Inflammatory macrophage treated with lipopolysaccharide for 1 hour (primary cell): ENCODE measurements around the gene POLDIP2.
A peak's percentile ranks its signal among the peaks of the same experiment; 100 is the strongest.

Experiments used
- DNase-seq, 2 donors: peaks; one replicate each; pipeline ENCODE4 v3.0.0-alpha.2; 2020 to 2022

POLDIP2 gene

GRCh38 chr17:28388106-28388505 lies 30.8 kb upstream of the POLDIP2 start:
- DNase-seq = no peak

DNA sequence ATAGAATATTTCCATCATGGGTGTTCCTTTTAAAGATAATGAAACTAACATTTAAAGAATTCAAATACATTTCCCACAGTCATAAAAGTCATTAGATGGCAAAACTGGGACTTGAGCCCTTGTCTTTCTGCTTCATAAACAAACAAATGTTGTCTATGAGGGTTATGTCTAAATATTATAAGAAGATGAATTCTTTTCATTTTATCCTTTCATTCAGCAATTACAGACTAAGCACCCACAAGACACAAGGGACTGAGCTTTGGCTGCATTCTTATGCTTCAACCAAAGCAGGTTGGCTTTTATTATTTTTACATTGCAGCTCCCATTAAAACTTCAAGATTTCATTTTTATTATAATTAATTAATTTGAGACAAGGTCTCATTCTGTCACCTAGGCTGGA lies 29.1 kb upstream of the POLDIP2 start:
- DNase-seq = no peak

GRCh38 chr17:28385406-28385805 lies 28.1 kb upstream of the POLDIP2 start:
- DNase-seq = no peak

GRCh38 chr17:28385037-28385400 lies 27.7 kb upstream of the POLDIP2 start:
- no peak for DNase-seq

DNA sequence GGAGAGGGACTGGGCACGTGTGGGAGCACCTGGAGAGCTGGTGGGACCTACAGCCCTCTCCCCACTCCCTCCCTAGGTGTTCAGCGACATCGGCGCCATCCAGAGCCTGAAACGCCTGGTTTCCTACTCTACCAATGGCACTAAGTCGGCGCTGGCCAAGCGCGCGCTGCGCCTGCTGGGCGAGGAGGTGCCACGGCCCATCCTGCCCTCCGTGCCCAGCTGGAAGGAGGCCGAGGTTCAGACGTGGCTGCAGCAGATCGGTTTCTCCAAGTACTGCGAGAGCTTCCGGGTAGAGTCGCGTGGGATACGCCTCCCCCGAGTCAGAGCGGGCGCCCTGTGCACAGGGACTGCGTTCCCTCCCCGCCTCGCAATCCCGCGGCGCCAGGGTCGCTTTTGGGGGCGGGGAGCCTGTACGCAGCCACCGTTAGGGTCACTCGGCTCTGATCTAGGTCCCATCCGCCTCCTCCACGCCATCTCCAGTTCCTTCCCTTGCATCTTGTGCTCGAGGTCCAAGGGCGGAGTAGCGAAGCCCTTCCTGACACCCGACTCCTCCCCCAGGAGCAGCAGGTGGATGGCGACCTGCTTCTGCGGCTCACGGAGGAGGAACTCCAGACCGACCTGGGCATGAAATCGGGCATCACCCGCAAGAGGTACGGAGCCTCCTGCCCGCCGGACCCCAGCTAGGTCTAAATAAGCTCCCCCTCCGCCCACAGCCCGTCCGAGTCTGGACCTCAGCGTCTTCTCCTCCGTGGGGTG lies 27.1 kb upstream of the POLDIP2 start:
- peak; percentile 25 to 41 for DNase-seq

DNA sequence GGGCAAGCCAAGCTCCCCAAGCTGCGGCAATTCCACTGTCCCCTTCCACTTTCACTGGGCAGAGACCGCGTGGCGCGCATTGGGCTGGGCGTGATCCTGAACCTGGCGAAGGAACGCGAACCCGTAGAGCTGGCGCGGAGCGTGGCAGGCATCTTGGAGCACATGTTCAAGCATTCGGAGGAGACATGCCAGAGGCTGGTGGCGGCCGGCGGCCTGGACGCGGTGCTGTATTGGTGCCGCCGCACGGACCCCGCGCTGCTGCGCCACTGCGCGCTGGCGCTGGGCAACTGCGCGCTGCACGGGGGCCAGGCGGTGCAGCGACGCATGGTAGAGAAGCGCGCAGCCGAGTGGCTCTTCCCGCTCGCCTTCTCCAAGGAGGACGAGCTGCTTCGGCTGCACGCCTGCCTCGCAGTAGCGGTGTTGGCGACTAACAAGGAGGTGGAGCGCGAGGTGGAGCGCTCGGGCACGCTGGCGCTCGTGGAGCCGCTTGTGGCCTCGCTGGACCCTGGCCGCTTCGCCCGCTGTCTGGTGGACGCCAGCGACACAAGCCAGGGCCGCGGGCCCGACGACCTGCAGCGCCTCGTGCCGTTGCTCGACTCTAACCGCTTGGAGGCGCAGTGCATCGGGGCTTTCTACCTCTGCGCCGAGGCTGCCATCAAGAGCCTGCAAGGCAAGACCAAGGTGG lies 24.0 kb upstream of the POLDIP2 start:
- peak in 1 of 2 donors; percentile 30 for DNase-seq

DNA sequence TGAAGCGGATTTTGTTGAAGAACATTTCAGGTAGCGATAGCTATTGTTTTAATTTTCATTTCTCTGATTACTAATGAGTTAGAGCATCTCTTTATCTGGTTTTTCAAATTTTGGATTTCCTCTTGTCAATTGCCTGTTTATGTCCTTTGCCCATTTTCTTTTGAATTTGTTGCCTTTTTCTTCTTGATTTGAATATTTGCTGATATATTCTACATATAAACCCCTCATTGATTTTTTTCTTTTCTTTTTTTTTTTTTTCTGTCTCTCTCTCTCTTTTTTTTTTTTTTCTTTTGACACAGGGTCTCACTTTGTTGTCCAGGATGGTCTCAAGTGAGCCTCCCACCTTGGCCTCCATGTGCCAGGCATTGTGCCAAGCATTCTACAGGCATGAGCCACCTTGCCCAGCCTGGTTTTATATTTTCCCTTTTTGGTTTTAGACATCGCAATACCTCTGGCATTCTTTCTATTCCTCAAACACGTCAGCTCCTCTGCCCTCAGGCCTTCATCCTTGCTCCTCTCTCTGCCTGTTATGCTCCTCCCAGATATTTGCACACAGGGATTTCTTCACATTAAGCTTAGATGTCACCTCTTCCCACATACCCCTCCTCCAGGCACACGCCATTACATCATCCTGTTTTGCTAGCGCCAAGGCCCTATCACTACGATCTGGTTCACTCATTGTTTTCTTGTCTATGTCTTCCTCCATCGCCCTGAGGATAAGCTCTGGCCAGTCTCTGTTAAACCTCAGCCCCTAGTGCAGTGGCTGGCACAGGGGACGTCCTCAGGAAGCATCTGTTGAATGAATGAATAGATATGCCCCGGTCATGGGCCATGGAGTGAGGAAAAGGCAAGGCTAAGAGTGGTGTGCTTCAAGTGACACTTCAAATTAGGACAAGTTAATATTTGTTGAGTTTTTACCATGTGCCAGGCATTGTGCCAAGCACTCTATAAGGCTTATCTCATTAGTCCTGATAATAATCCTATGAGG lies 22.8 kb upstream of the POLDIP2 start:
- peak; percentile 44 to 77 for DNase-seq

DNA sequence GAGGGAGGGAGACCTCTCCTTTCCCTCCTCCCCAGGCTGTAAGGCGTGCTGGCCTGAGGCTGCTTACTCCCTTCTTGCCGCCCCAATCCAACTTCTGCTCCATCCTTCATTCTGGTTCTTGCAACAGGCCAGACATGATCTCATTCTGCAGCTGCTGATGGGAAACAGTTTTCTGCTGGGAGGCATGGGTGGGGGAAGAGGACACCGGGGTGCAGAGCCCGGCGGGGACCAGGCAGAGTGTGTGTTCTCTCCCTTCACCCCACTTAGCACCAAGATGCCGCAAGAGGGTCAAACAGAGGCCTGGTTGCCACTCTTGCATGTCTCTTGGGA lies 15.6 kb upstream of the POLDIP2 start:
- DNase-seq = no peak

GRCh38 chr17:28372203-28372944 lies 15.0 kb upstream of the POLDIP2 start:
- no peak for DNase-seq

GRCh38 chr17:28371245-28372202 lies 14.2 kb upstream of the POLDIP2 start, which contains the start of gene SARM1:
SARM1 (plus strand) TSS chr17:28371694; CDS start chr17:28372033, 339 bp downstream.
- no peak for DNase-seq

GRCh38 chr17:28370744-28371103 lies 13.4 kb upstream of the POLDIP2 start:
- DNase-seq = no peak

DNA sequence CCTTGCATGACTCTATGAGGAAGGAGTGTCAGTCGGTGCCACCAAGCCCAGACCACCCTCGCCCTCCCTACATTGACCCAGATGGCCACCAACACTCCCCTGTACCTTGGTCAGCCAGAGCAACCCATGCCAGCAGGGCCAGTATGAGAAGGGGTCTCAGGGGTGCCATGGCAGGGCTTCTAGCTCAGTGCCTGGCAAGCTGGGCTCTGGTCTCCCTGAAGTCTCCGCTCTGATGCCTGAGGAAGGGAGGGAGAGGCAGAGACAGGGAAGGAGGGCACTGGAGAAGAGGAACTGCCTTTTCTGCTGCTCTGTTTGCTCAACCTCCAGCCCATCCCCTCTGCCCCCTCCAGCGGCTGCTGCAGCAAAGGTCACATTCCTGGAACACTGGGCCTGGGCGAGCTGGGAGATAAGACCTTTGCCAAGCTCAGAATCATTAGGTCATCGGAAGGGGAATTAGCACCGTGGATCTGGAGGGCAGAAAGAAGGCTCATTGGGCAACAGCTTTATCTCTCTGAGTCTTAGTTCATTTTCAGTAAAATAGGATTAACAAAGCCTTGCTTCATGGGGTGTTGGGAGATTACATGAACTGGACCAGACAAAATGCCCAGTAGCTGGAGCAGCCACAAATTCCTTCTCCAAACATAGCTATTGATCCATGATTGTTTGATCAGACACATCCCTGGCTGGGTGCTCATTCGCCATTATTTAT lies 12.9 kb upstream of the POLDIP2 start, which contains the start of gene VTN:
VTN (minus strand) TSS at position 273 of the 709 bp plus-strand sequence; CDS start at position 169, 104 bp downstream.
- peak in 1 of 2 donors; percentile 45 for DNase-seq

DNA sequence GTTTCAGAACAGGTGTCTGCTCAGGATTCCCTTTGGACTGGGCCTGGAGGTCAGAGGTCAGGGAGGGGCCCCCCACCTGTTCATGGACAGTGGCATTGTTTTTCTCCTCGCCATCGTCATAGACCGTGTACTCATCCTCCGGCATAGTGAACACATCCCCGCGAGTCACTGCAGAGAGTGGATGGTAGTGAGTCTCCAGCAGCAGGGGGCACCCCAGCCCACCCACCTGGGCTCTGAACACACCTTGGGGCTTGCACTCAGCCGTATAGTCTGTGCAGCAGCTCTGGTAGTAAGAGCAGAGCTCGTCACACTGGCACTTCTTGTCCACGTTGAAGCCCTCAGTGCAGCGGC lies 12.3 kb upstream of the POLDIP2 start:
- DNase-seq = no peak

GRCh38 chr17:28368915-28369683 lies 11.8 kb upstream of the POLDIP2 start:
- no peak for DNase-seq

- no peak for DNase-seq
Observed at GRCh38 chr17:28368306-28368831, 11.0 kb upstream of the POLDIP2 start.

GRCh38 chr17:28367641-28368305 lies 10.4 kb upstream of the POLDIP2 start:
- no peak for DNase-seq

GRCh38 chr17:28366605-28367004 lies 9.3 kb upstream of the POLDIP2 start:
- no peak for DNase-seq

DNA sequence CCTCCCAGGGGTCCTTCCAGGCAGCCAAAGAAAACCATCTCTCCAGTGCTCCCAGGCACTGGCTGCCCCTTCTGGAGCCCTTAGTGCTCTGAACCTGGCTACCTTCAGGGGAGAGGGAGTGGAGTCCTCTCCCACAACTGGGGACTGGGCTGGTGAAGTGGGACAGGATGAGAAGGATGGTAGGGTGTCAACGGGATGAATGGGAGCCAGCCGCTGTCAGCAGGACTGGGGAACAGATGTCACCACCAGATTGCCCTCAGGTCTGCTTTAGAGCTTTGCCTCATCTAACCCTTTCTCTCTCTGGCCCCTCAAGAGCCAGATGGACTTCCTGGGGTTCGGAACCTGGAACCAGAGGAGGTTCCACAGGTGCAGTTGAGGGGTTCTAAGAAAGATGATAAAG lies 8.2 kb upstream of the POLDIP2 start:
- no peak for DNase-seq
